NCI-H446 (cell line): ENCODE results near the gene TALDO1.
"Not testable (repeated sequence)": the region's sequence is repeated elsewhere in the genome, so short reads cannot be mapped to it uniquely, and the experiment has no call there.

Experiments
- DNase-seq, 2 experiments: peaks; one replicate each; lab custom pipeline; 2025; lab: John Stamatoyannopoulos, UW

The TALDO1 gene

GRCh38 chr11:737366-737765 lies 9.9 kb upstream of the TALDO1 start:
- DNase-seq, result no peak

- not testable (repeated sequence) for DNase-seq
Measured at GRCh38 chr11:737899-738298, 9.4 kb upstream of the TALDO1 start.

GRCh38 chr11:742156-742546 lies 5.1 kb upstream of the TALDO1 start:
- no peak for DNase-seq

- no peak for DNase-seq
Measured at GRCh38 chr11:742571-743201, 4.6 kb upstream of the TALDO1 start.

GRCh38 chr11:745428-745827 lies 1.8 kb upstream of the TALDO1 start:
- no peak for DNase-seq

GRCh38 chr11:746289-747157 lies 741 bp upstream of the TALDO1 start:
- DNase-seq, result no peak

- DNase-seq, result no peak
Measured at GRCh38 chr11:748007-748359, 719 bp downstream of the TALDO1 start.

- DNase-seq, result no peak
Measured at GRCh38 chr11:749731-750130, 2.5 kb downstream of the TALDO1 start.

- DNase-seq, result no peak
Measured at GRCh38 chr11:760236-760635, 13.0 kb downstream of the TALDO1 start.

- no peak for DNase-seq
Measured at GRCh38 chr11:761526-762108, 14.4 kb downstream of the TALDO1 start.

GRCh38 chr11:762421-763072 lies 15.3 kb downstream of the TALDO1 start:
- DNase-seq, result peak in 1 of 2 experiments; percentile 48

GRCh38 chr11:763073-763463 lies 15.8 kb downstream of the TALDO1 start:
- no peak for DNase-seq

GRCh38 chr11:763549-764321 lies 16.5 kb downstream of the TALDO1 start:
- DNase-seq, result no peak

GRCh38 chr11:764322-765024 lies 17.2 kb downstream of the TALDO1 start:
- DNase-seq, result no peak

- DNase-seq, result peak in 1 of 2 experiments; percentile 38
Measured at GRCh38 chr11:765025-765801, 17.9 kb downstream of the TALDO1 start.

- DNase-seq, result no peak
Measured at GRCh38 chr11:765802-766091, 18.5 kb downstream of the TALDO1 start.

GRCh38 chr11:766106-766935 lies 19.1 kb downstream of the TALDO1 start:
- no peak for DNase-seq

GRCh38 chr11:766936-767210 lies 19.6 kb downstream of the TALDO1 start:
- no peak for DNase-seq

- DNase-seq, result no peak
Measured at GRCh38 chr11:767238-767637, 20.0 kb downstream of the TALDO1 start.
